8988T (cell line): Measurements from ENCODE around the gene SCARB1.

Experiments used
- DNase-seq: peaks from one replicate; pipeline ENCODE4 v3.0.0; 2011

SCARB1 gene

DNA sequence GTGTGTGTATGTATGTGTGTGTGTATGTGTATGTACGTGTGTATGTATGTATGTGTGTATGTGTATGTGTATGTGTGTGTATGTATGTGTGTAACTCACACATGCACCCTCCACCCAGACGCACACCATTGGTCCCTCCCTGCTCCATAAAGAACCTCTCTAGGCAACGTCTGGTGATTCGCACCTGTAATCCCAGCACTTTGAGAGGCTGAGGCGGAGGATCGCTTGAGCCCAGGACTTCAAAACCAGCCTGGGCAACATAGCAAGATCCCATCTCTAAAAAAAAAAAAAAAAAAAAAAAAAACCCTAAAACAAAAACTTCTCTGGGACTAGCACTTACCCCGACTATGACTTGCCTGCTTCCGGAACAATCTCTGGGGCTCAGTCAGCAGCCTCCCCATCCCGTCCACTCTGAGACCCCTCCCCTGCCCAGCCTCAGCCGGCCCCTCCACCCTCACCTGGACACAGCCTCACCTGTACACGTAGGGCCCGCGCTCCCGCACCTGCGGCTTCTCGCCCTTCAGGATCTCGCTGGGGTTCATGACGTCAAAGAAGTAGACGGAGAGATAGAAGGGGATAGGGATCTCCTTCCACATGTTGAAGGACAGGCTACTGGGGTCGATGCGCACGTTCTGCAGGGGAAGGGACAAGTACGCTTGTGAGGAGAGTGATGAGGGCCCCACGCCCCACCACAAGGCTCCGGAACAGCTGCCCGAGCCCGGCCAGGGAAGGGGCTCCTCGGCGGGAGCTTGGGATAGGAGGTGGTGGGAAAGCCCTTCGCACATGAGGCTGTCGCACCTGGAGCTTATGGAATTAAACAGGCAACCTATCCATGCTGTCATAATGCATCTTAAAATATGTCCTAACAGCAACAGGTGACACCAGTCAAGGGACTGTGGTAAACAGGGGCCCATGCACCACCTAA lies 46.3 kb downstream of the SCARB1 start:
- DNase-seq = no peak

DNA sequence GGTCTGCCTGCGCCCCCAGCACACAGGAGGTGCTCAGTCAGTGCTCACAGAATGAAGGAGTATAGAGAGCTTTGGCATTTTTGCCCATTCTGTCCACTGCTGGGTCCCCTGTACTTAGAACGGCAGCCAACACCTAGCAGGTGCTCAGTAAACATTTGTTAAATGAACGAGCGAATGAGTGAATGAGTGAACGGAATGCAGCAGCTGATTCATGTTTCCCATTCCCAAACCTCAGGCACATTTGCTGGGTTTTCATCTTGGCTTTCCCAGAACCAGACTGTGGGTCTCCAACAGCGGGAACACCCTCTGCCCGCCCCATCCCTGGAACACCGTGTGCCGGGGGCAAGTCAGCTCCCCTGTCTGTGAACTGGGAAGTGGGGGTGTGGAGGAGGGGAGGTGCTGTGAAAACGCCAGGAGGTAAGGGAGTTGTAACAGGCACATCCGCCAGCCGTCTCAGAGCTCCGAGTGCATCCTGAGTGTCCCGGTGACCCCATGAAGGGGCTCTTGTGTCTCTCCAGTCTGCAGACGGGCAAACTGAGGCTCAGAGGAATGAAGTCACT lies 47.3 kb downstream of the SCARB1 start:
- DNase-seq = no peak

DNA sequence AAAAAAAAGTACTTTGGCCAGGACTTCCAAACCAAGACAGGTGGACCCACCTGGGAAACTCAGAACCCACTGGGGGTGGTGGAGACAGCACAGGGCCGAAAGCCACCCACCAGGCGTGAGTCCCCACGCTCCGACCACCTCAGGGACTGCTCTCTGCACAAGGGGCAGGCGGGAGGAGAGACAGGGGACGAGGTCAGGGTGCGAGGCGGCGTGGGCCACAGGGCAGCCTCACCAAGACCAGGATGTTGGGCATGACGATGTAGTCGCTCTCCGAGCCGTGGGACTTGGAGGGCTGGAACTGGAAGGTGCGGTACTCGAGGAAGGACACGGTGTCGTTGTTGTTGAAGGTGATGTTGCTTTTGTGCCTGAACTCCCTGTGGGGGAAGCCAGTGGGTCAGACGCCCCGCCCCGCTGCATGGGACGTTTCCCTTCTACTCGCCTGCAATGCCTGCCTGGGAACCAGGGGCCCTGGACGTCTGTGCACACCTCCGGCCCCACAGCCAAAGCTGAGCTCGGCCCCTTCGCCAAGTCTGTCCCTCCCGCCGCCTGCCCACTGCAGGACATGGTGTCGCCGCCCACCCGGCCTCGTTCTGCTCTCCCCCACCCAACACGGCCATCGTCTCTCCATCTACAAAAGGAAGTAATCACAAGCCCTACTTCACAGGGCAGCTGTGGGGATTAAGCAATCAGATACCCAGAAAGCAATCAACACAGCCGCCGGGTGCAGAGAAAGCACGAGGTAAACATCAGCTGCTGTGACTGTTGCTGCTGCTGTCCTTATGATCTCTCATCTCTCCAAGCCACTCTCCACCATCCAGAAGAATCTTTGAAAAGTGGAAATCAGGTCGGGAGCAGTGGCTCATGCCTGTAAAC lies 48.7 kb downstream of the SCARB1 start:
- DNase-seq = no peak

DNA sequence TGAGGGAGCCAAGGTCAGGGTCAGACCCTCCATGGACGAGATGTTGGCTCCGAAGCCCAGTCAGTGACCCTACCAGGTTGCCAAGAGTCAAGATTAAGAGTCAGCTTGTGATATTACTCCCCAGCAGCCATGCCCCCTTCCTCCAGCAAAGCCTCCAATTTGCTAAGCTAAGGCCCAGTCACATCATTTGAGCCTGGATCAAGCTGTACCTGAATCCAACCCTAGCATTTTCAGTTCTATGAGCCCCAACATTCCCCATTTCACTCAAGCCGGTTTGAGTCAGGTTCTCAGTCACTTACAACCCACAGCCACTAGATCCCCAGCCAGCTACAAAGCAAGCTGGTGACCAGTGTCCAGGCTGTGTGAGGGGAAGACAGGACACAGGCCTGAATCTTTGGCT lies 49.9 kb downstream of the SCARB1 start:
- DNase-seq = no peak

DNA sequence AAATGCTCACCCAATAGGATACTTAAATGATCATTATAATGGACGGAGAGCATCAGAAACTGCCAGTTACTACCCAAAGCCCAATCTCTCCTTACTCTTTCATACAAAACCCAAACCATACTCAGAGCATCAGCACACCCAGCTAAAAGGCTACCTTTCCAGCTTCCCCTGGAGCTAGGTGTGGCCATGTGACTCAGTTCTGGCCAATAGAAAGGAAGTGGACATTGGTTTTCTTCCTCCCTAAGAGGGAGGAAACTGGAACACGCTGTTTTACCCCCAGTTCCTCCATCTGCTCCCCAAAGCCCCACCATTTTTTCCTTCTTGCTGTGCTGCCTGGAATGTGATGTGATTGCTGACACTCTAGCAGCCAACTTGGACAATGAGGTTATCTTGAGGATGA lies 50.7 kb downstream of the SCARB1 start:
- DNase-seq = no peak

DNA sequence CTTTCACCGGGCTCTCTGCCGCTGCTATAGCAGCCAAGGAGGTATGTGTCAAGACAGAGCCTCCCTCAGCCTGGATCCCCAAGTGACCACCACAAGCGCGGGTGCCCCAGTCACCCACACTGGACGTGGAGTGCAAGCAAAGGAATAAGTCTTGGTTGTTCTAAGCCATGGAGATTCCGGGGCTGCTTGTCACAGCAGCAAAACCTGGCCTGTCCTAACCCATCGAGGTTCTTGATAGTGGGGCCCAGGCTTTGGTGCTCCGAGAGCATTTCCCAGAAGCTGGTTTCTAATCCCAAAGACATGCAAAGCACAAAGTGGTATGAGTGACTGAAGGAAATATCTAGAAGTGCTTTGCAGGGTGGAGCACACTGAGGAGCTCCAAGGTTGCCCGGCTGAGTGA lies 51.3 kb downstream of the SCARB1 start:
- DNase-seq = no peak

DNA sequence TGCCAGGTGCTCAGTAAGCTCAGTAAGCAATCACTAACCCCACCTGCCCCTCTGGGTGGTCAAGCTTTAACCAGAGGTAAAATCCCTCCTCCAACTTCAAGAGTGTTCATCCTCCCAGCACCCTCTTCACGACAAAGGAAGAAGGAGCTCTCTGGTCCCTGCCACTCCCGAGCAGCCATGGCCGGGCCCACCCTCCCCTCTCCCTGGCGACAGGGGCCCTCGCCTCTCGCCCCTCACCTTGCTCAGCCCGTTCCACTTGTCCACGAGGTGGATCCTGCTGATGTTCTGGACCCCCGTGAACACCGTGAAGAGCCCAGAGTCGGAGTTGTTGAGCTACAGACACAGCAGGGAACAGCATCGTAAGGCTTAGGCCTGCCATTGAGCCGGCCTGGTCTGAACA lies 52.0 kb downstream of the SCARB1 start:
- DNase-seq = no peak

DNA sequence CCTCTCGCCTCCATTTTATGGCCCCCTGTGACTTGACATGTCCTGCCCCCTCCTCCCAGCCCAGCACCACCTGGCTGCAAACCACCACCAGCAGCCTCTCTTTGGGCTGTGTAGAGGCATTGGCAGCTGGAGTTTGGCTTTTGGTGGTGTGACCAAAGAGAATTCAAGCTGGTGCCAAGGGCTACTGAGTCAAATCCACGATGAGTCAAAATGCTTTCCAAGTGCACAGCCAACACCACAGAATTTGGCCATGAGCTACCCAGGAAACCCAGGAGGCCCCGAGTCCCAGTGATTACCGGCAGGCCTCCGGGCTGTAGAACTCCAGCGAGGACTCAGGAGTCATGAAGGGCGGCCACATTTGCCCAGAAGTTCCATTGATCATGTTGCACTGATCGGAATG lies 53.8 kb downstream of the SCARB1 start:
- no peak for DNase-seq

DNA sequence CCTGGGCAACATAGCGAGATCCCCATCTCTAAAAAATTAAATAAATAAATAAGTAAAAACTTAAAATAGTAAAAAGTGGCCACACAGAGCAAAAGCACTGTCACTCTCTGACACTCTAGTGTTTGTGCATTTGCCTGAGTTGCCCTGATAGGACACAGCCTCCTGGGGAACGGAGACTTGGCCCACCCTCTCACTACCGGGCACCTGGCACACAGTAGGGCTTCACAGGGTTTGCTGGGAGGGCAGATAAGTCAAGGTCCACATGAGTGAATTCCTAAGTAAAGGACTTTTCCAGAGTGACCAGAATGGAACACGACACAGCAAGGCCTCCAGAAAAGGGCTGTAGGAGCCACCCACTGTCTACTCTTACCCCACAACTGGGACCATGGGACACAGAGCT lies 54.3 kb downstream of the SCARB1 start:
- no peak for DNase-seq

DNA sequence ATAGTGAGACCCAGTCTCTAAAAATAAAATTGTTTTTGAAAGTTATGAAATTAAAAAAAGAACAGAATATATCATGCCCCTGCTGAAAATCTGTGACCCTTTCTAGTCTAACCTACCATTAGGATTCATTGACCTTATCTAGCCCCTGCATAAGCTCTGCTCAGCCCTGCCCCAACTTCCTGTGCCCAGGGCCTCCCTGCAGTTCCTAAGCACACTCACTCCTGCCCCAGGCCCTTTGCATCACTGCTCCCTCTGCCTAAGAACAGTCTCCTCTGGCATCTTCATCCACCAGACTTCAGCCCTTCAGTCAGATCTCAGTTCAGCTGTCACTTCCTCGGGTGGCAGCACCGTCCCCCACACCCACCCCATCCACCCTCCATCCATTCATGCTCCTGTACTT lies 55.4 kb downstream of the SCARB1 start:
- no peak for DNase-seq

DNA sequence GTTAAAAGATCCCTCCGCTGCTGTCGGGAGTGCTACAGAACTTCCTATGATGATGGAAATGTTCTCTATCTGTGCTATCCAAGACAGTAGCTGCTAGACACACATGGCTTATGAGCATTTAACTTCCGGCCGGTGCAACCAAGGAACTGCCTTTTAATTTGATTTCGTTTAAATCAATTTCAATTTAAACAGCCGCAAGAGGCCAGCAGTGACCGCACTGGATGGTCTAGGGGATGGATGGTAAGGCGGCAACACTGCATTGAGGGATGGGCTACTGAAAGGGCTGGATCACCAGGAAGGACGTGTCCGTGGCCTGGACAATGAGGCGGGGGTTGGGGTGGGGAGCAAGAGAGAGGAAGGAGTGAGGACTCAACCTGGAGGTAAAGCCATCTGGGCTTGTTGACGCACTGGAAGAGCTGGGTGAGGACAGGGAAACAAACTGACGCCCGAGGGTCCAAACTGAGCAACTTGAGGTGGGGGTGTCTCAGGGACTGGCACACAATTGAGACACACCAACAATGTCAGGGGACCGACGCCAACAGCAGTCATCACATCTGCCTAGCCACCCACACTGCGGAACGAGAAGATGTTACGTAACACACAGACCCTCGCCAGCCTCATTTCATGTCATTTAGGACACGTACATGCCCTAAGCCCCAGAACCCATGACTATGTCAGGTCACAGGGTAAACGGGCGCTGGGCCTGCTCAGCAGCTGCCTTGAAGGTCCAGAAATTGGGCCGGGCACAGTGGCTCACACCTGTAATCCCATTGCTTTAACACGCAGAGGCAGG lies 57.6 kb downstream of the SCARB1 start:
- no peak for DNase-seq

DNA sequence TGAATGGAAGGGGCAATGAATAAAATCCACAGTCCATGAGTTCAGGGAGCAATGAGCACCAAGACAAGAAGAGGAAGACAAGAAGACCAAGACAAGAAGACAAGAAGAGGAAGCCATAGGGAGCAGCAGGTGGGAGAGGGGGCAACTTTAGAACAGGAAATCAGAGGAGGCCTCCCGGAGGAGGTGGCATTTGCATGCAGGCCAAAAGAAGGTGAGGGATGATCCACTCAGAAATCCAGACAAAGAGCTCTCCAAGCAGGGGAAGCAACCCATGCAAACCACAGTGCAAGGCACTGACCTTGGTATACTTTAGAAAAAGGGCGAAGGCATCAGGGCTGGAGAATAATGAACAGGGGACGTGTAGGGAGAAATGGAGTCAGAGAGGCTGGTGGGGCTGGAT lies 58.6 kb downstream of the SCARB1 start:
- DNase-seq = no peak

DNA sequence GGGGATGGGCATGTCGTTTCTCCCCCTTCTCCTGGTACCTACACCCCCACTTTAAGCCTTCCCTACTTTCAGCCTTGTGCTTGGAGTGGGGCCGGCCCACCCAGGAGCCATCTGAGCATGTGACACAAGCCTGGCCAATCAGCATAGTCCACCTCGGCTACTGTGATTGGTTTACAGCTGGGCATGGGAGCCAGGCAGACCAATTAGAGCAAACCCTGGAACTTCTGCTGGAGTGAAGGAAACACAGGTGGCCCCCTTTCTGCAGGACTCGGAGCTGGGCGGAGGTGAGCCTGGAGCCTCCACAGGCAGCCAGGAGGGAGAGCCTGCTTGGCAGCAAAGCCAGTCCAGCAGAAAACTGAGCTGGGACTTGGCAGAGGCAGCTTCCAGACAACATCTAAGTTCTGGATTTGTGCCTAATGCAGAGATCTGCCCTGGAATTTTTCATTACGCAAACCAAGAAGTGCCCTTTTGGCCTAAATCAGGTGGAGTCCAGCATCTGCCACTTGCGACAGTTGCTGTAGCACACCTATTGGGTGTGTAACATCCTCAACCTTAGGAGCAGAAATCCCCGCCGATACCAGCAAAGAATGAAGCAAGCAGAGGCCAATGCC lies 59.5 kb downstream of the SCARB1 start:
- DNase-seq = no peak

DNA sequence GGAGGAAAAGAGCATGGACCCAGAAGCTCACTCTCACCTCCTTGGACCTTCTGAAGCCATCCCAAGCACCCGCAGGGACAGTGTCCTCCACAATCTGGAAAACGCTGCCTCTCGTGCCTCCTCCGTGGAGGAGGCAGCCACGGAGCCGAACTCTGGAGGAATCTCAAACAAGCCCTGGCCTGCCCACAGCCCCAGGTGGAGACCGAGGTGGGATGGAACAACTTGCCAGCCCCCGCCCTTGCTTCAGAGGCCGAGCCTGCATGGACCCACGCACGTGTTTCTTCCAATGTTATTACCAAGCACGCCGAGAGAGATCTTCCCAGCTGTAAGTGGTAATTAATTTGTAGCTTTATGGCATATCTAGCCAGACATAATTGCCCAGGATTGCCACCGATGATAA lies 61.3 kb downstream of the SCARB1 start:
- DNase-seq = no peak

DNA sequence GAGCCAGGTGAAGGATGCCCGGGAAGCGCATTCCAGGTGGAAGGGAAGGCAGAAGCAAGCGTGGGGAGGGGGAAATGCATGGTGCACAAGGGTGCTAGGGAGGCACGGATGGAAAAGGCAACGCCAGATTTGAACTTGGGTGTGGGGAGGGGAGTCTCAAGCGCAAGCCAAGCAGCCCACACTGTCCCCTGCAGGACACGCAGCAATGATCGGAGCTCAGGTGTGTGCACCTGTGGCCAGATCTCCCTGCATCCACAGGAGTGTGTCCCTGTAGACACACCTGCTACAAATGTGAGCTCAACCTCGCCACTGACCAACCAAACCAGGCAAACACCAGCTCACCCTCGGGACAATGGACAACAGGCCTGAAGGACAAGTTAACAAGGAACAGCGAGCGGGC lies 63.2 kb downstream of the SCARB1 start:
- no peak for DNase-seq

DNA sequence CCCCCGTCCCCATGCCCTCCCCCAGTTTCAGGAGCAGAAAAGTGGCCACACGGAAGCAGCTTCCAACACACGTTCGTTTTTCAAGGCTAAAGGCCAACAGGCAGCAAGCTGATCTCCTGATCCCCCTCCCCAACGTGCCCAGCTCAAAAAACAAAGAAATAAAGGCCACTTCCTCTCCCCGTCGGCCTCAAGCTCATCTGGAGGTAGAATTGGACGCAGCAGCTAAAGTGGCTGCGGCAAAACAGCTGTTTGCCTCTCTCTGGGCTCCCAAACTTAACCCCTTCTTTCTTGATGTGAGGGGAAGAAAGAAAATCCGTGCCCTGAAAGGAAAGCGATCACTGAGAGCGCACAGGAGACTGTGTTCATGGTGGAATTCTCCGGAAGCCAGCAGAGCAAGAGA lies 66.3 kb downstream of the SCARB1 start:
- no peak for DNase-seq

DNA sequence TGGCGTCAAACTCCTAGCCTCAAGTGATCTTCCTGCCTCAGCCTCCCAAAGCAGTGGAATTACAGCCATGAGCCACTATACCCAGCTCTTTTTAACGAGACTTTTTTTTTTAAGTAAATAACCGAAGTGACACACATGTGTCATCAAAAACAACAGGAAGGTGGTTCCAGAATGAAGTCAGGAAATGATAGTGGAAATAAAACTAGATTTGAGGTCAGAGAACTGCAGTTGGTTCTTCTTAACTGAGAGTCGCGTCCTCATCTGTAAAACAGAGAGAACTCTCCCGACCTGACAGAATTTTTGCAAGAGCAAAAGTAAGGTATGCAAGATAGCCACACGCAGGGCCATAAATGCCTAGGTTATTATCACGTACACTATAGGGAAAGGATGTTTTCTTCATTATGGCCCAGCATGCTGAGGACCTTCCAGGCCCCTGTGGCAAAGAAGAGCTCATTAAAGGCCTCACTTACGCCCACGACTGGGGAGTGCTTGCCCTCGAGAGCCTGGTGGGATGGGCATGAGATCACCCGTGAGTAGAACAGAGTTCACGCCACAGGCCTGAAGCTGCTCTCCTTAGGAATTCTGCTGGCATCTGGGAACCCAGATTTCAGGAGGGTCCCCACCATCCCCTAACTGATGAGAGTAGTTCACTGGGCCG lies 67.2 kb downstream of the SCARB1 start:
- DNase-seq = no peak

DNA sequence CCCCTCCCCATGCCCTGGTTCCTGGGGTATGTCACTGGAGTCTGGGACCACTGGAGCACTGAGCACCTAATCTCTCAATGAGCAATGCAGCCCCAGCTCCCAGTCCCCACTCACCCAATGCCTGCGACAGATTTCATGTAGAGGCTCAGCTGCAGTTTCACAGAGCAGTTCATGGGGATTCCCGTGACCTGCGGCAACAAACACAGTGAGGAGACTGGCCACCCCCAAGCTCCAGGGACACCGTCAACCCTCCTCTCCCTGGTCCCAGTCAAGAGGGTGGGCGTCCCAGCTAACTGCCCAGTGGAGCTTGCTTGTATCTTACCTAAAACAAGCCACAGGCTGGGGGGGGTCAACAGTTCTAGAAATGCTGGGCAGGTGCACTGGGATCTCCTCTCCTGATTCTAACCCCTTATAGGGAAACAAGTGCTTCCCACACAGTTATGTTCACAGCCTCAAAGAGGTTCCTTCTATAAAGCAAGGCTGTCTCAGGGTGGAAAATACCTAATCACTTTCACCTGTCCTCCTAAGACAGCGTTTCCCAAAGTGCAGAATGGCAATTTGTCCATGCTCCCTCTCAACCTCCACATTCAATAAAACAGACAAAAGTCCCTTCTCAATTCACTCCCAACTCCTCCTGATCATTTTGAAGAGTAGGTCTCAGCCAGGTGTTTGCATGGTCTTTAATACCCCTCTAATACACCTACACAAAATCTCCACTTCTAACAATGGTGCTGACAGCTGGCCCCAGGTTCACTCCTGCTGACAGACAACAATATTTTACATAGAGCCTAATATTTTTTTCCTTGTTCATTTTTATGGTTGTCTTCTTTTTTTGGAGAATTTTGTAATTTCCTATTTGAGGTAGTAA lies 68.3 kb downstream of the SCARB1 start:
- DNase-seq = no peak

DNA sequence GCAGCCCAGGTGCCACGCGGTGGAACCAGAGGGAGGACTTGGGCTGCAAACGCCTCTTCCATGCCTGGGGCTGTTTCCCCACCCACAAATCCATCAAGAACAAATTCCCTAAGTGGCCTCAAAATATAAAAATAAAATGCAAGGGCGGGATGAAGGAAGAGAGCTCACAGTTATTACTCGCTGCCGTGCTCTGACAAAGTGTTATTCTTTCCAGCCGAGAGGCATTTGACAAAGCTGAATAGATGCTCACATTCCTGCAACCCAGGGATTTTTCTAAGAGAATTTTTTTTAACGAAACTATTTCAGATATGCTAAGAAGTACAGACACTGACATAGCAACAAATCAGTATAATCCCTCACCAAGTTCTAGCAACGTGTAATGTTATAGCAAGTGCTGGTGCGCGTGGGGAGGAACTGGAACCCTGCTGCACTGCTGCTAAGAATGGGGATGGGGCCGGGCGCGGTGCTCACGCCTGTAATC lies 70.7 kb downstream of the SCARB1 start:
- DNase-seq = no peak

DNA sequence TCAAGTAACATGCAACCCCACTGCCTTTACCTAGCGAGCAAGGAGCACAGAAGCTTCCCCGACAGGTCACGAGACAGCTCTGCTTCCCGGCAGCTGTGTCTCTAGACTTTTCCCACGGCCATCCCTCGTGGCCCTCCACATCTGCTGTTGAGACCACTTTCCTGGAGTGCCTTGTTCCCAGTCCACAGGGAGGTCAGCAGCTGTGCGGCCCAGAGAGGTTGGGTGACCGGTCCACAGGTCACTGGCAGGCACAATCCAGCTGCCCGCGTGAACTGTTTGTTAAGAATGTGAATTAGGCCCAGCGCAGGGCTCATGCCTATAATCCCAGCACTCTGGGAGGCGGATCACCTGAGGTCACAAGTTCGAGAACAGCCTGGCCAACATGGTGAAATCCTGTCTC lies 71.5 kb downstream of the SCARB1 start:
- no peak for DNase-seq
